Adrenal gland (tissue), 12 donors: ENCODE data around the gene GMPR2. TPM values are rescaled to one million over a fixed set of nuclear protein-coding genes. Genes with fewer than 3 reads are reported as not detected.

Source experiments
- DNase-seq, 7 donors: peaks; one replicate each; pipeline ENCODE4 v3.0.0-alpha.2; 2019 to 2020
- H3K27ac ChIP-seq, 5 donors: fragments of 200-600 bp; sonication (generic) in 4 of 5; 1 replicate in 3 of 5; 2 replicates in 2 of 5; pipeline versions ENCODE4 v1.5.1 to v1.8.0; 2016 to 2020; ENCODE audit warnings: mild to moderate bottlenecking in 1 of 5
- H3K27me3 ChIP-seq: fragments of 200-600 bp; 2 replicates; pipeline ENCODE4 v1.8.0; 2021
- H3K36me3 ChIP-seq, 2 donors: fragments of 200-600 bp; replicated peaks in 1 of 2; 1 replicate in 1 of 2; 2 replicates in 1 of 2; pipeline versions ENCODE4 v1.5.1 to v1.8.0; 2018 to 2022
- H3K4me1 ChIP-seq, 2 donors: fragments of 200-600 bp; replicated peaks in 1 of 2; 1 replicate in 1 of 2; 2 replicates in 1 of 2; pipeline versions ENCODE4 v1.5.1 to v1.8.0; 2018 to 2021
- H3K4me3 ChIP-seq, 4 donors: fragments of 200-600 bp; sonication (generic) in 3 of 4; one replicate each; pipeline ENCODE4 v1.5.1; 2016 to 2018
- H3K9me3 ChIP-seq, 3 donors: fragments of 200-600 bp; sonication (generic) in 1 of 3; replicated peaks in 1 of 3; 1 replicate in 2 of 3; 2 replicates in 1 of 3; pipeline versions ENCODE4 v1.5.1 to v1.8.0; 2016 to 2021
- POLR2A ChIP-seq, 2 donors: fragments of 450-650 bp; IDR thresholded peaks; one replicate each; pipeline ENCODE4 v1.6.1; 2017; ENCODE audit warnings: antibody characterized with exemption in 2 of 2, mild to moderate bottlenecking in 2 of 2, moderate library complexity in 1 of 2
- WGBS, 4 donors: extraction: QIAGEN DNeasy Blood & Tissue Kit in 2 of 4; methylation state at CpG; one replicate each; pipeline versions ENCODE4 v1.1.5 to v1.1.7; 2013 to 2017; 5-methylcytosine and 5-hydroxymethylcytosine counted together
- intact Hi-C, 2 donors: fragments of 100-400 bp; cut with DNase I; formaldehyde crosslinking; loops; one replicate each; pipeline versions ENCODE4 v1.14.1 to v1.15.0; 2022 to 2023
- polyA plus RNA-seq, 3 donors: library from polyadenylated mRNA; stranded (reverse); fragments of 200-250 nt in 2 of 3; fragments of 350-450 nt in 1 of 3; fragmentation: Illumina TruSeq in 1 of 3; extraction: RNeasy Lipid Tissue Mini Kit (QIAGEN cat#74804) in 1 of 3; gene quantifications; one replicate each; pipeline ENCODE4 v1.2.3, GENCODE V29; 2013 to 2014
- total RNA-seq, 9 donors: library from RNA; depleted of rRNA in 4 of 9; stranded (reverse); fragments of >200 nt in 4 of 9; fragments of 120-200 nt in 1 of 9; fragmentation: NEBNext Ultra II Directional in 1 of 9; extraction: Animal tissue kit (Norgen Biotek cat#: 25700) in 1 of 9; gene quantifications; one replicate each; pipeline versions ENCODE4 v1.1.0 to v1.2.4, GENCODE V29; 2013 to 2023
- TF ChIP-seq, protein P1 (sequence below), 6 experiments: fragments of 450-650 bp in 4 of 6; fragments of 200-600 bp in 2 of 6; sonication (generic) in 1 of 6; IDR thresholded peaks; 1 replicate in 5 of 6; 2 replicates in 1 of 6; pipeline versions ENCODE4 v1.5.1 to v1.8.0; 2016 to 2021; ENCODE audit warnings: antibody characterized with exemption in 6 of 6, mild to moderate bottlenecking in 2 of 6, moderate library complexity in 1 of 6
- donor health status: healthy with polysubstance abuse.
- donor health status: Bipolar disorder and iron deficiency.
- donor health status: DM: yes; HTN: yes; CAD: no.
- donor health status: DM: no; HTN: no; CAD: no.
- donor health status: DM: no; HTN: no; CAD: no.
- donor health status: DM: yes; HTN: yes; CAD: no.

The GMPR2 gene
- total and polyA plus RNA-seq, 12 donors, result 70.6 to 188 (median 124) TPM

DNA sequence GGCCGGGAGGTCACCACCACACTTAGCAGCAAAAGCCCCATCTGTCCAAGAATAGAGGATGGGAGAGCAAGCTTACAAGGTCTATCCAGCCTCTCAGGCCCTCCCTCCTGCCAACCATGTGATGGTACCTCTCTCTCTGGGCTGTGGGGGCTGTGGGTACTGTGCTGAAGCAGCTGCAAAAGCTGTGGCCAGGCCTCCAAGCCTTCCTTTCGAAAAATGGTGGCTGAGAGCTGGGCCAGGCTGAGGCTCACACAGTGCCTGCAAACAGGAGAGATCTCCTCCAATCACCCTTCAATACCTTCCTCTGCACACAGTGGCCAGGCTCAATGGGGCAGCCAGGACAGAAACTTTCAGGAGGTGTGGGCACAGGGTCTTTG, 45.2 kb upstream of the GMPR2 start:
- no peak for DNase-seq
- no peak overlapping the region for H3K4me3 ChIP-seq
- no peak for TF ChIP-seq POLR2A (IDR thresholded peaks at IDR 0.05)
- TF ChIP-seq, protein P1, sequence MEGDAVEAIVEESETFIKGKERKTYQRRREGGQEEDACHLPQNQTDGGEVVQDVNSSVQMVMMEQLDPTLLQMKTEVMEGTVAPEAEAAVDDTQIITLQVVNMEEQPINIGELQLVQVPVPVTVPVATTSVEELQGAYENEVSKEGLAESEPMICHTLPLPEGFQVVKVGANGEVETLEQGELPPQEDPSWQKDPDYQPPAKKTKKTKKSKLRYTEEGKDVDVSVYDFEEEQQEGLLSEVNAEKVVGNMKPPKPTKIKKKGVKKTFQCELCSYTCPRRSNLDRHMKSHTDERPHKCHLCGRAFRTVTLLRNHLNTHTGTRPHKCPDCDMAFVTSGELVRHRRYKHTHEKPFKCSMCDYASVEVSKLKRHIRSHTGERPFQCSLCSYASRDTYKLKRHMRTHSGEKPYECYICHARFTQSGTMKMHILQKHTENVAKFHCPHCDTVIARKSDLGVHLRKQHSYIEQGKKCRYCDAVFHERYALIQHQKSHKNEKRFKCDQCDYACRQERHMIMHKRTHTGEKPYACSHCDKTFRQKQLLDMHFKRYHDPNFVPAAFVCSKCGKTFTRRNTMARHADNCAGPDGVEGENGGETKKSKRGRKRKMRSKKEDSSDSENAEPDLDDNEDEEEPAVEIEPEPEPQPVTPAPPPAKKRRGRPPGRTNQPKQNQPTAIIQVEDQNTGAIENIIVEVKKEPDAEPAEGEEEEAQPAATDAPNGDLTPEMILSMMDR (IDR thresholded peaks at IDR 0.05), result no peak
- intact Hi-C loops, result no loop called here
- H3K36me3 ChIP-seq, result peaks cover 0 to 65% of the 10 kb centered on the region in 2 donors
- H3K4me1 ChIP-seq, result peaks cover 9 to 17% of the 10 kb centered on the region in 2 donors
- peak overlapping the region in 2 of 5 donors; percentile 80 to 88 for H3K27ac ChIP-seq
- 69 to 90% (median 87%) methylated on average over 2 of the region's 2 CpGs for WGBS, 4 donors
- H3K27me3 ChIP-seq, result no peaks in the 10 kb centered on the region
- no peaks in the 10 kb centered on the region for H3K9me3 ChIP-seq

DNA sequence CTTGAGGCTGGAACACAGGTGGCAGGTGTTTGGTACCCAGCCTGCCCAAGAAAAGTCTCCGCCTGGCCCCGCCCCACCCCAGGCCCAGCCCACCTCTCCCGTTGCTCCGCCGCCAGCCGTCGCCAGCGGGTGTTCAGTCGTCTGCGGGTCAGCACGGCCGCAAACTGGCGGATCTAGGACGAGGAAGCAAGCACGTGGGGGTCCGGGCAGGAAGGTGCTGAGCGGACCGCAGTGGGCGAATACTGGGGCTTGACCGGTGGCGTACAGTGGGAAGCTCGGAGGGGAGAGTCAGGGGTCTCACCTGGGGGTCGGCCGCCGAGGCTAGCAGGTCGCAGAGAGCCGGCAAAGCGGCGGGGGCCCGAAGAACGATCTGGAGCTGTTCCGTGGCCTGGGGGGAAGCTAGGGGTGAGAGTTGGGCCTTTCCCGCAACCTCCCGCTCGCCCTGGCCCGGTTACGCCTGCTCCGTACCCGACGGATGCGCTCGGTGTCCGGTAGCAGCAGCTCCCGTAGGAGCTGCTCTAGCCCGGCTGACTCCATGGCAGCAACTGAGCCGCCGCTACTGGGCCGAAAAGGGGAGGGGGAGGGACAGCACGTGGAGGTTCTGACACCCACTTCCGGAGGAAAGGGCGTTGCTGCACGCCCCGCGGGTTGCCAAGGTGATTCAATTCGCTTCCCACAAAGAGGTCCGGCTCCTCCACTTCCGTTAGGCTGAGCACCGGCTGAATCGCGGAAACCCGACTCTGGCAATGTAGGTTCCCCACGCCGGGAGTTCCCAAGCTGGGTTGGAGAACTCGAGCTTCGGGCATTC, 44.3 kb upstream of the GMPR2 start, which contains the start of gene IPO4:
TSS of gene IPO4 (minus strand) at position 566 of the 808 bp plus-strand sequence. CDS start at position 537, 29 bp downstream.
- TF ChIP-seq, protein P1 (IDR thresholded peaks at IDR 0.05), result no peak
- peak; percentile 55 to 85 for TF ChIP-seq POLR2A (IDR thresholded peaks at IDR 0.05)

DNA sequence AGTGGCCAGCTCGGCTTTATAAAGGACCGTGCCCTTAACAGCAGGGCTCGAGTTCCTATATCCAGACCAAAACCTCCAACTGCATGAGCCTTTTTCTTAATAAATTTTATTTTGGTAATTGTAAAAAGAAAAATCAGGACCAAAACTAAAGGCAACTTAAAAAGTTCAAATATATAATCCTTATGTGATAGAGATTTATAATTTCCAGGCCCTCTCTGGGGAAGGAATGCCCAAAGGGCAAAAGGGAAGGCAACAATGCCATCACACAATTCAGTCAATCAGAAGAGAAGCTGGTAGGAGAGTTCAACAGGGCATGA, 43.7 kb upstream of the GMPR2 start:
- Histone ChIP-seq H3K27me3 (no peaks in the 10 kb centered on the region), H3K9me3 (no peaks in the 10 kb centered on the region), H3K27ac (peak overlapping the region in 2 of 5 donors; percentile 50 to 88), H3K4me3 (peak overlapping the region in 1 of 4 donors; percentile 69), H3K36me3 (peaks cover 0 to 57% of the 10 kb centered on the region in 2 donors), H3K4me1 (peaks cover 9 to 17% of the 10 kb centered on the region in 2 donors)
- WGBS, 4 donors, result 1 to 4% (median 2%) methylated on average over 3 of the region's 3 CpGs
- intact Hi-C loops, result no loop called here
- TF ChIP-seq, protein P1 (IDR thresholded peaks at IDR 0.05), result no peak
- no peak for TF ChIP-seq POLR2A (IDR thresholded peaks at IDR 0.05)
- no peak for DNase-seq

More for the DNA sequence above, 44.3 kb upstream of the GMPR2 start, which contains the start of gene IPO4:
- Histone ChIP-seq H3K27me3 (no peaks in the 10 kb centered on the region), H3K27ac (peak within 1 kb of the TSS in 4 of 5 donors; percentile 58 to 88 (median 76)), H3K9me3 (no peaks in the 10 kb centered on the region), H3K4me1 (peaks cover 9 to 17% of the 10 kb centered on the region in 2 donors), H3K4me3 (peak within 1 kb of the TSS in 3 of 4 donors; percentile 32 to 80 (median 69)), H3K36me3 (peaks cover 0 to 62% of the 10 kb centered on the region in 2 donors)
- peak; percentile 95 to 99 (median 98) for DNase-seq
- intact Hi-C loops, result no loop called here
- 0 to 1% (median 0%) methylated on average over 17 to 65 of the region's 65 CpGs for WGBS, 4 donors

DNA sequence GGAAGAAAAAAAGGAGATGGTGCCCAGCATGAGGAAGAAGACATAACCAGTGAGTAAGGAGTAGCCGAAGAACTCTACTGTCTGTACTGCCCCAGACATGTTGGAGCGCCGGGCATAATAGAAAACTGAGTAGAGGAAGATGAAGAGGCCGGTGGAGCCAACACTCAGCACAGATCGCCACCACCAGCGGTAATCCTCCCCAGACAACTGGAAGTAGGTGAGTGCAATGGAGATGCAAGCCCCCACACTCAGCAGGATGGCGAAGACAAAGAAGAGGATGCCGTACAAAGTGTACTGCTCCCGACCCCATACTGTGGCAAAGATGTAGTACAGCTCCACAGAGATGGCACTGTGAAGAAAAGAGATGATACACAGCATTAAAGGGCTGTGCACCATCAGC, 43.3 kb upstream of the GMPR2 start:
- intact Hi-C loops, result no loop called here
- peaks cover 0 to 52% of the 10 kb centered on the region in 2 donors for H3K36me3 ChIP-seq
- H3K4me3 ChIP-seq, result no peak overlapping the region
- TF ChIP-seq POLR2A (IDR thresholded peaks at IDR 0.05), result no peak
- TF ChIP-seq, protein P1 (IDR thresholded peaks at IDR 0.05), result no peak
- no peak for DNase-seq
- peak overlapping the region in 1 of 5 donors; percentile 50 for H3K27ac ChIP-seq
- peaks cover 13 to 21% of the 10 kb centered on the region in 2 donors for H3K4me1 ChIP-seq
- H3K9me3 ChIP-seq, result no peaks in the 10 kb centered on the region
- WGBS, 4 donors, result 88 to 98% (median 91%) methylated on average over 9 of the region's 9 CpGs
- no peaks in the 10 kb centered on the region for H3K27me3 ChIP-seq
